ENCODE measurements around the gene GRM3. TPM values are rescaled to one million over a fixed set of nuclear protein-coding genes. Genes with fewer than 3 reads are reported as not detected.

GRM3 gene
- total RNA-seq, 2 experiments from 2014 or later: not detected

GRCh38 chr7:86826948-86827347 lies 183.2 kb downstream of the GRM3 start:
- H3K9me3 Mint-ChIP-seq: no peaks in the 10 kb centered on the region
- no peak overlapping the region for H3K4me3 ChIP-seq (ENCODE audit: low read length)
- CTCF ChIA-PET: no interaction called here
- no peak for TF ChIP-seq CTCF (IDR thresholded peaks at IDR 0.05)
- H3K36me3 ChIP-seq (ENCODE audit: insufficient read depth, low read length): no peaks in the 10 kb centered on the region
- H3K4me1 ChIP-seq (ENCODE audit: insufficient read depth, low read length): no peaks in the 10 kb centered on the region
- no peaks in the 10 kb centered on the region for H3K27me3 ChIP-seq (ENCODE audit: control insufficient read depth in 1 of 2, insufficient read depth in 2 of 2, low read length in 2 of 2)
- intact Hi-C loops (cut with DNase I, micrococcal nuclease): no loop called here
- no peaks in the 10 kb centered on the region for H3K4me1 Mint-ChIP-seq (ENCODE audit: low read depth)
- H3K4me3 Mint-ChIP-seq: no peak overlapping the region
- no peaks in the 10 kb centered on the region for H3K27me3 Mint-ChIP-seq
- H3K27ac Mint-ChIP-seq: no peak overlapping the region
- POLR2A ChIA-PET: no interaction called here
- ATAC-seq (ENCODE audit: poor library complexity) (no peak), DNase-seq (no peak)
- no peak overlapping the region for H3K27ac ChIP-seq (ENCODE audit: low read depth in 1 of 2, low read length in 2 of 2)
- H3K36me3 Mint-ChIP-seq (ENCODE audit: low read depth): no peaks in the 10 kb centered on the region
- no peaks in the 10 kb centered on the region for H3K9me3 ChIP-seq (ENCODE audit: control insufficient read depth in 1 of 2, insufficient read depth in 1 of 2, low read length in 2 of 2)

GRCh38 chr7:86833360-86833759 lies 189.7 kb downstream of the GRM3 start:
- no peaks in the 10 kb centered on the region for H3K4me1 ChIP-seq (ENCODE audit: insufficient read depth, low read length)
- ATAC-seq (ENCODE audit: poor library complexity): no peak
- H3K4me3 Mint-ChIP-seq: no peak overlapping the region
- H3K9me3 Mint-ChIP-seq: no peaks in the 10 kb centered on the region
- no peak for TF ChIP-seq CTCF (IDR thresholded peaks at IDR 0.05)
- no peak for DNase-seq
- no peaks in the 10 kb centered on the region for H3K27me3 ChIP-seq (ENCODE audit: control insufficient read depth in 1 of 2, insufficient read depth in 2 of 2, low read length in 2 of 2)
- no peaks in the 10 kb centered on the region for H3K4me1 Mint-ChIP-seq (ENCODE audit: low read depth)
- no peaks in the 10 kb centered on the region for H3K36me3 ChIP-seq (ENCODE audit: insufficient read depth, low read length)
- H3K27ac ChIP-seq (ENCODE audit: low read depth in 1 of 2, low read length in 2 of 2): no peak overlapping the region
- H3K9me3 ChIP-seq (ENCODE audit: control insufficient read depth in 1 of 2, insufficient read depth in 1 of 2, low read length in 2 of 2): no peaks in the 10 kb centered on the region
- no peak overlapping the region for H3K4me3 ChIP-seq (ENCODE audit: low read length)
- H3K27ac Mint-ChIP-seq: no peak overlapping the region
- intact Hi-C loops (cut with DNase I, micrococcal nuclease): no loop called here
- H3K36me3 Mint-ChIP-seq (ENCODE audit: low read depth): no peaks in the 10 kb centered on the region
- ChIA-PET POLR2A (no interaction called here), CTCF (no interaction called here)
- no peaks in the 10 kb centered on the region for H3K27me3 Mint-ChIP-seq

- Histone ChIP-seq H3K4me3 (ENCODE audit: low read length) (no peak overlapping the region), H3K4me1 (ENCODE audit: insufficient read depth, low read length) (no peaks in the 10 kb centered on the region), H3K36me3 (ENCODE audit: insufficient read depth, low read length) (no peaks in the 10 kb centered on the region), H3K27ac (ENCODE audit: low read depth in 1 of 2, low read length in 2 of 2) (no peak overlapping the region), H3K27me3 (ENCODE audit: control insufficient read depth in 1 of 2, insufficient read depth in 2 of 2, low read length in 2 of 2) (no peaks in the 10 kb centered on the region), H3K9me3 (ENCODE audit: control insufficient read depth in 1 of 2, insufficient read depth in 1 of 2, low read length in 2 of 2) (no peaks in the 10 kb centered on the region)
- H3K36me3 Mint-ChIP-seq (ENCODE audit: low read depth): no peaks in the 10 kb centered on the region
- intact Hi-C loops (cut with DNase I, micrococcal nuclease): no loop called here
- no peak overlapping the region for H3K27ac Mint-ChIP-seq
- DNase-seq (no peak), ATAC-seq (ENCODE audit: poor library complexity) (no peak)
- TF ChIP-seq CTCF (IDR thresholded peaks at IDR 0.05): no peak
- ChIA-PET POLR2A (no interaction called here), CTCF (no interaction called here)
- H3K4me1 Mint-ChIP-seq (ENCODE audit: low read depth): no peaks in the 10 kb centered on the region
- no peaks in the 10 kb centered on the region for H3K9me3 Mint-ChIP-seq
- no peak overlapping the region for H3K4me3 Mint-ChIP-seq
- no peaks in the 10 kb centered on the region for H3K27me3 Mint-ChIP-seq
Measured at GRCh38 chr7:86837235-86837634, 193.5 kb downstream of the GRM3 start.

All from CD4-positive, alpha-beta T cell (primary cell).